ENCODE data around the gene CNTNAP2. TPM values are rescaled to one million over a fixed set of nuclear protein-coding genes. Genes with fewer than 3 reads are reported as not detected.
"Not testable (repeated sequence)": the region's sequence is repeated elsewhere in the genome, so short reads cannot be mapped to it uniquely, and the experiment has no call there.

Gene CNTNAP2
- total RNA-seq, 1 donor = under 0.01 TPM

GRCh38 chr7:147586110-147586509, 1469.5 kb downstream of the CNTNAP2 start:
- DNase-seq (ENCODE audit: low read depth) = no peak
- TF ChIP-seq CTCF (IDR thresholded peaks at IDR 0.05; ENCODE audit: insufficient read depth, low read length) = no peak

GRCh38 chr7:147586526-147586925, 1469.9 kb downstream of the CNTNAP2 start:
- no peak for DNase-seq (ENCODE audit: low read depth)
- no peak for TF ChIP-seq CTCF (IDR thresholded peaks at IDR 0.05; ENCODE audit: insufficient read depth, low read length)
- no peak overlapping the region for H3K4me3 ChIP-seq (ENCODE audit: low read depth, low read length)

More at GRCh38 chr7:147586110-147586509, 1469.5 kb downstream of the CNTNAP2 start:
- no peak overlapping the region for H3K4me3 ChIP-seq (ENCODE audit: low read depth, low read length)

GRCh38 chr7:147593271-147594057, 1476.9 kb downstream of the CNTNAP2 start:
- TF ChIP-seq CTCF (IDR thresholded peaks at IDR 0.05; ENCODE audit: insufficient read depth, low read length) = no peak
- H3K4me3 ChIP-seq (ENCODE audit: low read depth, low read length) = no peak overlapping the region
- no peak for DNase-seq (ENCODE audit: low read depth)

GRCh38 chr7:147595042-147595441, 1478.4 kb downstream of the CNTNAP2 start:
- TF ChIP-seq CTCF (IDR thresholded peaks at IDR 0.05; ENCODE audit: insufficient read depth, low read length) = no peak
- no peak for DNase-seq (ENCODE audit: low read depth)
- no peak overlapping the region for H3K4me3 ChIP-seq (ENCODE audit: low read depth, low read length)

- not testable (repeated sequence) for H3K4me3 ChIP-seq (ENCODE audit: low read depth, low read length); DNase-seq (ENCODE audit: low read depth)
Measured at GRCh38 chr7:147598687-147599086, 1482.1 kb downstream of the CNTNAP2 start.

- no peak for TF ChIP-seq CTCF (IDR thresholded peaks at IDR 0.05; ENCODE audit: insufficient read depth, low read length)
- no peak for DNase-seq (ENCODE audit: low read depth)
- H3K4me3 ChIP-seq (ENCODE audit: low read depth, low read length) = no peak overlapping the region
Measured at GRCh38 chr7:147605323-147605722, 1488.7 kb downstream of the CNTNAP2 start.

- no peak overlapping the region for H3K4me3 ChIP-seq (ENCODE audit: low read depth, low read length)
- no peak for TF ChIP-seq CTCF (IDR thresholded peaks at IDR 0.05; ENCODE audit: insufficient read depth, low read length)
- no peak for DNase-seq (ENCODE audit: low read depth)
Measured at GRCh38 chr7:147607157-147607800, 1490.7 kb downstream of the CNTNAP2 start.

Data from fibroblast of the aortic adventitia (primary cell).